Measurements from ENCODE around the gene ZNRF3. TPM values are rescaled to one million over a fixed set of nuclear protein-coding genes. Genes with fewer than 3 reads are reported as not detected.

ZNRF3 gene
- total RNA-seq, 2 experiments from 2014 or later: 0.58 to 0.72 TPM

GRCh38 chr22:28981818-28982499 is 98.6 kb downstream of the ZNRF3 start:
- H3K36me3 Mint-ChIP-seq (ENCODE audit: low read depth): no peaks in the 10 kb centered on the region
- H3K27me3 Mint-ChIP-seq: peaks cover 48% of the 10 kb centered on the region
- CTCF ChIA-PET: interaction anchor here (0.7 to 1.2 kb wide), 2 partner anchors 11 to 1169 kb away, joined by 3 to 4 read pairs; no protein-coding TSS in a partner anchor
- no peak for DNase-seq
- POLR2A ChIA-PET: no interaction called here
- H3K4me3 Mint-ChIP-seq: no peak overlapping the region
- H3K9me3 Mint-ChIP-seq: peaks cover 6% of the 10 kb centered on the region
- no peak overlapping the region for H3K27ac Mint-ChIP-seq
- H3K4me1 Mint-ChIP-seq: no peaks in the 10 kb centered on the region

- Mint-ChIP-seq H3K27me3 (peaks cover 38% of the 10 kb centered on the region), H3K9me3 (peaks cover 6% of the 10 kb centered on the region), H3K4me1 (no peaks in the 10 kb centered on the region), H3K36me3 (ENCODE audit: low read depth) (no peaks in the 10 kb centered on the region), H3K4me3 (no peak overlapping the region), H3K27ac (no peak overlapping the region)
- DNase-seq: no peak
- ChIA-PET POLR2A (no interaction called here), CTCF (interaction anchor here (0.6 kb wide), 1 partner anchor 185 kb away, joined by 5 read pairs; no protein-coding TSS in a partner anchor)
Measured at GRCh38 chr22:28983190-28983589, 99.8 kb downstream of the ZNRF3 start.

- Mint-ChIP-seq H3K27ac (no peak overlapping the region), H3K4me1 (no peaks in the 10 kb centered on the region), H3K4me3 (no peak overlapping the region), H3K36me3 (ENCODE audit: low read depth) (no peaks in the 10 kb centered on the region), H3K27me3 (peaks cover 31% of the 10 kb centered on the region), H3K9me3 (peaks cover 6% of the 10 kb centered on the region)
- CTCF ChIA-PET: interaction anchor here (0.6 kb wide), 1 partner anchor 136 kb away, joined by 4 read pairs; no protein-coding TSS in a partner anchor
- POLR2A ChIA-PET: no interaction called here
- no peak for DNase-seq
Measured at GRCh38 chr22:28983788-28984441, 100.5 kb downstream of the ZNRF3 start.

GRCh38 chr22:28984482-28985158 is 101.2 kb downstream of the ZNRF3 start:
- Mint-ChIP-seq H3K27ac (no peak overlapping the region), H3K27me3 (peaks cover 25% of the 10 kb centered on the region), H3K4me1 (no peaks in the 10 kb centered on the region), H3K4me3 (no peak overlapping the region), H3K9me3 (peaks cover 6% of the 10 kb centered on the region), H3K36me3 (ENCODE audit: low read depth) (no peaks in the 10 kb centered on the region)
- DNase-seq: no peak
- ChIA-PET CTCF (interaction anchor here (0.7 kb wide), 1 partner anchor 222 kb away, joined by 3 read pairs; no protein-coding TSS in a partner anchor), POLR2A (no interaction called here)

GRCh38 chr22:28985581-28986290 is 102.4 kb downstream of the ZNRF3 start:
- POLR2A ChIA-PET: no interaction called here
- CTCF ChIA-PET: no interaction called here

GRCh38 chr22:28986366-28986765 is 103.0 kb downstream of the ZNRF3 start:
- Mint-ChIP-seq H3K36me3 (ENCODE audit: low read depth) (no peaks in the 10 kb centered on the region), H3K4me3 (no peak overlapping the region), H3K4me1 (no peaks in the 10 kb centered on the region), H3K9me3 (peaks cover 6% of the 10 kb centered on the region), H3K27me3 (peaks cover 11% of the 10 kb centered on the region), H3K27ac (no peak overlapping the region)
- ChIA-PET CTCF (no interaction called here), POLR2A (no interaction called here)
- DNase-seq: no peak

More at GRCh38 chr22:28985581-28986290, 102.4 kb downstream of the ZNRF3 start:
- Mint-ChIP-seq H3K36me3 (ENCODE audit: low read depth) (no peaks in the 10 kb centered on the region), H3K27me3 (peaks cover 14% of the 10 kb centered on the region), H3K27ac (no peak overlapping the region), H3K4me3 (no peak overlapping the region), H3K9me3 (peaks cover 6% of the 10 kb centered on the region), H3K4me1 (no peaks in the 10 kb centered on the region)
- DNase-seq: no peak

GRCh38 chr22:28988457-28988856 is 105.1 kb downstream of the ZNRF3 start:
- CTCF ChIA-PET: interaction anchor here (0.6 kb wide), 2 partner anchors 32 to 43 kb away, joined by 3 to 6 read pairs; no protein-coding TSS in a partner anchor

GRCh38 chr22:28989035-28989464 is 105.7 kb downstream of the ZNRF3 start:
- DNase-seq: no peak
- H3K4me1 Mint-ChIP-seq: no peaks in the 10 kb centered on the region
- H3K27me3 Mint-ChIP-seq: peaks cover 10% of the 10 kb centered on the region
- H3K4me3 Mint-ChIP-seq: no peak overlapping the region
- H3K36me3 Mint-ChIP-seq (ENCODE audit: low read depth): no peaks in the 10 kb centered on the region
- H3K9me3 Mint-ChIP-seq: peaks cover 6% of the 10 kb centered on the region
- ChIA-PET POLR2A (no interaction called here), CTCF (interaction anchor here (0.6 kb wide), 1 partner anchor 44 kb away, joined by 6 read pairs; no protein-coding TSS in a partner anchor)
- H3K27ac Mint-ChIP-seq: no peak overlapping the region

More at GRCh38 chr22:28988457-28988856, 105.1 kb downstream of the ZNRF3 start:
- no peak for DNase-seq
- Mint-ChIP-seq H3K4me1 (no peaks in the 10 kb centered on the region), H3K9me3 (peaks cover 6% of the 10 kb centered on the region), H3K27me3 (peaks cover 11% of the 10 kb centered on the region), H3K36me3 (ENCODE audit: low read depth) (no peaks in the 10 kb centered on the region), H3K27ac (no peak overlapping the region), H3K4me3 (no peak overlapping the region)
- POLR2A ChIA-PET: no interaction called here

- peaks cover 6% of the 10 kb centered on the region for H3K9me3 Mint-ChIP-seq
- ChIA-PET CTCF (no interaction called here), POLR2A (no interaction called here)
- H3K27ac Mint-ChIP-seq: no peak overlapping the region
- H3K4me1 Mint-ChIP-seq: no peaks in the 10 kb centered on the region
- H3K36me3 Mint-ChIP-seq (ENCODE audit: low read depth): no peaks in the 10 kb centered on the region
- H3K27me3 Mint-ChIP-seq: peaks cover 10% of the 10 kb centered on the region
- DNase-seq: no peak
- no peak overlapping the region for H3K4me3 Mint-ChIP-seq
Measured at GRCh38 chr22:28989484-28989883, 106.1 kb downstream of the ZNRF3 start.

- Mint-ChIP-seq H3K27me3 (peaks cover 10% of the 10 kb centered on the region), H3K9me3 (peaks cover 5% of the 10 kb centered on the region), H3K4me1 (no peaks in the 10 kb centered on the region), H3K4me3 (no peak overlapping the region), H3K27ac (no peak overlapping the region), H3K36me3 (ENCODE audit: low read depth) (no peaks in the 10 kb centered on the region)
- CTCF ChIA-PET: no interaction called here
- POLR2A ChIA-PET: no interaction called here
- no peak for DNase-seq
Measured at GRCh38 chr22:28989912-28990311, 106.5 kb downstream of the ZNRF3 start.

GRCh38 chr22:28992565-28993356 is 109.4 kb downstream of the ZNRF3 start:
- Mint-ChIP-seq H3K27ac (no peak overlapping the region), H3K9me3 (no peaks in the 10 kb centered on the region)

GRCh38 chr22:28994522-28994921 is 111.2 kb downstream of the ZNRF3 start:
- Mint-ChIP-seq H3K27me3 (peaks cover 3% of the 10 kb centered on the region), H3K27ac (no peak overlapping the region), H3K9me3 (no peaks in the 10 kb centered on the region), H3K36me3 (ENCODE audit: low read depth) (no peaks in the 10 kb centered on the region), H3K4me1 (no peaks in the 10 kb centered on the region), H3K4me3 (no peak overlapping the region)
- DNase-seq: no peak
- CTCF ChIA-PET: no interaction called here
- POLR2A ChIA-PET: no interaction called here

More at GRCh38 chr22:28992565-28993356, 109.4 kb downstream of the ZNRF3 start:
- ChIA-PET POLR2A (no interaction called here), CTCF (no interaction called here)
- H3K36me3 Mint-ChIP-seq (ENCODE audit: low read depth): no peaks in the 10 kb centered on the region
- H3K4me3 Mint-ChIP-seq: no peak overlapping the region
- H3K27me3 Mint-ChIP-seq: peaks cover 3% of the 10 kb centered on the region
- no peaks in the 10 kb centered on the region for H3K4me1 Mint-ChIP-seq
- DNase-seq: no peak

All from activated CD4-positive, alpha-beta T cell treated with anti-CD3 and anti-CD28 coated beads, Interleukin-2, amount 10 ng/mL, durations not matched to agents 7 days and 5 days (primary cell).